PFSK-1 (cell line): Measurements from ENCODE around the gene PEMT.

ENCODE experiments used
- FOXP2 ChIP-seq: optimal IDR thresholded peaks from 2 replicates; pipeline ENCODE3; 2011; ENCODE audit warnings: borderline replicate concordance, control low read depth, inconsistent platforms; ENCODE audit not compliant: insufficient read depth; ENCODE audit errors: extremely low read length, extremely low read depth
- POLR2AphosphoS5 ChIP-seq: IDR thresholded peaks from 2 replicates; pipeline ENCODE4 v1.6.1; 2012; ENCODE audit warnings: low read depth, mild to moderate bottlenecking, control low read depth, low read length, moderate library complexity
- REST ChIP-seq, 2 experiments: IDR thresholded peaks; 2 replicates each; pipeline versions ENCODE4 v1.6.1 to v1.8.0; 2011 to 2012; ENCODE audit warnings: low read depth in 2 of 2, low read length in 2 of 2, control low read depth in 1 of 2, inconsistent platforms in 1 of 2, mild to moderate bottlenecking in 1 of 2, moderate library complexity in 1 of 2; ENCODE audit not compliant: insufficient read depth in 1 of 2
- SIN3A ChIP-seq: IDR thresholded peaks from 2 replicates; pipeline ENCODE4 v1.6.1; 2012; ENCODE audit warnings: mild to moderate bottlenecking, low read length, moderate library complexity, borderline replicate concordance; ENCODE audit not compliant: insufficient read depth
- TAF1 ChIP-seq: IDR thresholded peaks from 2 replicates; pipeline ENCODE4 v1.6.1; 2012; ENCODE audit warnings: low read length, control low read depth, borderline replicate concordance; ENCODE audit not compliant: insufficient read depth

PEMT gene

DNA sequence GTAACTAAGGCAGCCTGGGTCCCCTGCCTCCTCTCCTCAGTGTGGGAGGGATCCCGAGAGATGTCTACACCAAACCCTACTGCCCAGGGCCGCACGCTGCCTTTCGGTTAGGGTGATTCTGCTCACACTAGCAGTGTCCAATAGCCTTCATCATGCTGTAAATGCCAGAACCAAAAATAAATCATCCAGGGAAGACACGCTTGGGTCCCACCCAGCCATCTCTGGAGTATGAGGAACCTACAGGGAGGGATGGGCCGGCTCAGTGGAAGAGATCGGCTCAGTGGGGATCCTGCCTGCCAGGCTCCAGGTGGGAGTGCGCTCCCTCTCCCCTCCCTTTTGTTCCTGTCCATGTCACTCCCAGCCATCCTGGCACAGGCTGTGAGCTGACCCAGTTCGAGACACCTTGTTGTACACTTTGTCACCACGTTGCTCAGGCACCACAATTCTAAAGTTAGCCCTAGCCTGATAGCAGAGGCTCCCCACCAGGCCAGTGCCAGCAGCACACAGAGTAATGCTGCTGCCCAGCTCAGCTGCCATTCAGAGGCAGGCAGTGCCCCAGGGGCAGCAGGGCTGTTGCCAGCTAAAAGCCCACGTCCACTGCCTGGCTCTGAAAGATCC lies 24.5 kb downstream of the PEMT start:
- TF ChIP-seq FOXP2: no peak
- no peak for TF ChIP-seq REST (IDR thresholded peaks at IDR 0.05; ENCODE audit: insufficient read depth in 1 of 2, low read depth in 2 of 2, low read length in 2 of 2)
- no peak for TF ChIP-seq TAF1
- no peak for TF ChIP-seq SIN3A
- TF ChIP-seq POLR2AphosphoS5: no peak

- TF ChIP-seq TAF1 (no peak), REST (IDR thresholded peaks at IDR 0.05; ENCODE audit: insufficient read depth in 1 of 2, low read depth in 2 of 2, low read length in 2 of 2) (no peak), SIN3A (no peak), POLR2AphosphoS5 (no peak), FOXP2 (no peak)
These were observed 25.8 kb downstream of the PEMT start for GRCh38 chr17:17565471-17566339.

GRCh38 chr17:17564896-17565295 lies 26.6 kb downstream of the PEMT start:
- no peak for TF ChIP-seq POLR2AphosphoS5
- TF ChIP-seq TAF1: no peak
- TF ChIP-seq REST (IDR thresholded peaks at IDR 0.05; ENCODE audit: insufficient read depth in 1 of 2, low read depth in 2 of 2, low read length in 2 of 2): no peak
- TF ChIP-seq FOXP2: no peak
- TF ChIP-seq SIN3A: no peak

DNA sequence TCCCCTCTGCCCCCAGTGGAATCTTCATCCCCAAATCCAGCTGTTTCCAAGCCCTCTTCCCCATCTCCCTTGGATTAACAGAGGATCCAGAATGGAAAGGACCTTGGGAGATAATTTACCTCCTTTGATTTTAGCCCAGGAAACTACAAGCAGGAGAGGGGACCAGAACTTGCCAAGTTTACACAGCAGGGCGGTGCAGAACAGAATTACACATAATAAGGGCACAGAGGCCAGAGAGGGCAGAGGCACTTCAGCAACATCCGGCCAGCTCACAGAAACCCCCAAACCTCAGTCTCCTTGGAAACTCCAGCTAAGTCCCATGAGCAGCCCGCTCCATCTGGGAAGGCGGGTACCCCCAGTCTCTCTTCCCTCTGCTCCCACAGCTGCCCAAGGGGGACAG lies 27.2 kb downstream of the PEMT start:
- TF ChIP-seq SIN3A: no peak
- no peak for TF ChIP-seq FOXP2
- no peak for TF ChIP-seq REST (IDR thresholded peaks at IDR 0.05; ENCODE audit: insufficient read depth in 1 of 2, low read depth in 2 of 2, low read length in 2 of 2)
- TF ChIP-seq TAF1: no peak
- no peak for TF ChIP-seq POLR2AphosphoS5
